Activated CD8-positive, alpha-beta memory T cell treated with anti-CD3 and anti-CD28 coated beads for 4 hours (primary cell): ENCODE data around the gene PAIP2.
A peak's percentile ranks its signal among the peaks of the same experiment; 100 is the strongest.
"Not testable (repeated sequence)": the region's sequence is repeated elsewhere in the genome, so short reads cannot be mapped to it uniquely, and the experiment has no call there.

Source experiments
- DNase-seq, 2 donors: peaks; one replicate each; pipeline ENCODE4 v3.0.0-alpha.2; 2020; ENCODE audit warnings: low read depth in 2 of 2

Gene PAIP2

GRCh38 chr5:139391570-139392323, 50.1 kb downstream of the PAIP2 start:
- DNase-seq, result no peak

GRCh38 chr5:139392324-139392677, 50.6 kb downstream of the PAIP2 start:
- DNase-seq, result no peak

GRCh38 chr5:139392678-139393496, 51.2 kb downstream of the PAIP2 start:
- peak; percentile 55 to 56 for DNase-seq

GRCh38 chr5:139393497-139394122, 52.0 kb downstream of the PAIP2 start:
- no peak for DNase-seq

GRCh38 chr5:139394123-139394653, 52.5 kb downstream of the PAIP2 start:
- no peak for DNase-seq

- DNase-seq, result no peak
These were observed 53.3 kb downstream of the PAIP2 start, which contains the start of gene PROB1 for GRCh38 chr5:139394654-139395566. TSS of gene PROB1 (minus strand) at chr5:139395104. CDS start at chr5:139395081, 23 bp downstream.

- no peak for DNase-seq
These were observed 54.4 kb downstream of the PAIP2 start for GRCh38 chr5:139395844-139396640.

- no peak for DNase-seq
These were observed 55.0 kb downstream of the PAIP2 start for GRCh38 chr5:139396691-139397090.

GRCh38 chr5:139397921-139398320, 56.3 kb downstream of the PAIP2 start:
- no peak for DNase-seq

- no peak for DNase-seq
These were observed 58.0 kb downstream of the PAIP2 start for GRCh38 chr5:139399501-139400121.

GRCh38 chr5:139401546-139401945, 59.9 kb downstream of the PAIP2 start:
- no peak for DNase-seq

GRCh38 chr5:139402561-139403158, 61.0 kb downstream of the PAIP2 start:
- DNase-seq, result no peak

- DNase-seq, result no peak
These were observed 61.7 kb downstream of the PAIP2 start for GRCh38 chr5:139403418-139403786.

- peak; percentile 96 for DNase-seq
These were observed 62.3 kb downstream of the PAIP2 start, which contains the start of gene SPATA24 for GRCh38 chr5:139403787-139404483. TSS of gene SPATA24 (minus strand) at chr5:139404089. CDS start at chr5:139404060, 29 bp downstream.

- DNase-seq, result no peak
These were observed 62.8 kb downstream of the PAIP2 start for GRCh38 chr5:139404484-139404840.

- DNase-seq, result no peak
These were observed 65.3 kb downstream of the PAIP2 start for GRCh38 chr5:139406963-139407362.

GRCh38 chr5:139407517-139407916, 65.9 kb downstream of the PAIP2 start:
- no peak for DNase-seq

GRCh38 chr5:139408191-139408590, 66.5 kb downstream of the PAIP2 start:
- DNase-seq, result no peak

- not testable (repeated sequence) for DNase-seq
These were observed 67.5 kb downstream of the PAIP2 start for GRCh38 chr5:139409116-139409515.
